ENCODE measurements around the gene ITPR1.
A peak's percentile ranks its signal among the peaks of the same experiment; 100 is the strongest.

The ITPR1 gene

DNA sequence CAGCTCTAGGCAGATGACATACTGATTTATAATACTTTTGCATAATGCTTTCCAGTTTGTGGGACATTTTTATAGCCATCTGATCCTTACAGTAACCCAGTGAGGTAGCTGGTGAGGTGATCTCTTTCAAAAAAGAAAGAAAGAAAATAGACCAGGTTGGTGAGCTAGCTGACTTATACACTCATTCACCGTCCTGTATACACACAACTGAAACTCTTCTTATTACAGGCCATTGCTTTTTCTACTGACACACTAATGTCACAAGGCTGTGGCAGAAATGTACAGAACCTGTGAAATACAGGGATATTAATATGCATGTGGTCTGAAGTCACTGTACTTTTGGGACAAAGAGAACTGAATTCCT is 335.9 kb downstream of the ITPR1 start:
- DNase-seq (ENCODE audit: insufficient read length, low spot score) (no peak), FAIRE-seq (no peak)
- no peak for TF ChIP-seq CTCF (IDR thresholded peaks at IDR 0.05; ENCODE audit: insufficient read depth, missing control alignments)

- no peak for DNase-seq (ENCODE audit: insufficient read length, low spot score)
- no peak for FAIRE-seq
These were observed 337.4 kb downstream of the ITPR1 start for GRCh38 chr3:4830586-4830914.

GRCh38 chr3:4831580-4831950 is 338.4 kb downstream of the ITPR1 start:
- DNase-seq (ENCODE audit: insufficient read length, low spot score): no peak
- TF ChIP-seq CTCF (IDR thresholded peaks at IDR 0.05; ENCODE audit: insufficient read depth, missing control alignments): no peak

More at GRCh38 chr3:4830586-4830914, 337.4 kb downstream of the ITPR1 start:
- TF ChIP-seq CTCF (IDR thresholded peaks at IDR 0.05; ENCODE audit: insufficient read depth, missing control alignments): no peak

DNA sequence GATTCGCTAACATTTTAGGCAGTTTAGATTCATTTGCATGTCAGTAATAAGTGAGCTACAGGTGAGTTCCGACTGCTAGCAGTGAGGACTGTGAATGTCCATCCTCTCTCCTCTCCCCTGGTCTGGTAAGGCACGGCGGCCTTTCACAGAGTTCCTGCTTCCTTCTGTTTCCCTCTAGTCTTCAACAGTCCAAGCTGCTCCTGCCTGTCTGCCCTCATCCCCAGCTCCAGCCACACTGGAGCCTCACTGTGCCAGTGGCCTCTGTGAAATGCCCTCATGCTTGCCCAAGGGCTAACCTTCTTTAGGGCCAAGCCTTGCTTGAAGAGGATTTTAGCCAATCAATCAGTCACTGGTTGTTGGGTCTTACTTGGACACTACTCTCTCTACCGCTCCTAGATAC is 340.3 kb downstream of the ITPR1 start:
- DNase-seq (ENCODE audit: insufficient read length, low spot score): no peak
- FAIRE-seq: no peak
- no peak for TF ChIP-seq CTCF (IDR thresholded peaks at IDR 0.05; ENCODE audit: insufficient read depth, missing control alignments)

More at GRCh38 chr3:4831580-4831950, 338.4 kb downstream of the ITPR1 start:
- peak; percentile 46 for FAIRE-seq

GRCh38 chr3:4834403-4834866 is 341.3 kb downstream of the ITPR1 start:
- no peak for FAIRE-seq

GRCh38 chr3:4835616-4836043 is 342.5 kb downstream of the ITPR1 start:
- no peak for TF ChIP-seq CTCF (IDR thresholded peaks at IDR 0.05; ENCODE audit: insufficient read depth, missing control alignments)
- FAIRE-seq (no peak), DNase-seq (ENCODE audit: insufficient read length, low spot score) (no peak)

More at GRCh38 chr3:4834403-4834866, 341.3 kb downstream of the ITPR1 start:
- no peak for TF ChIP-seq CTCF (IDR thresholded peaks at IDR 0.05; ENCODE audit: insufficient read depth, missing control alignments)
- DNase-seq (ENCODE audit: insufficient read length, low spot score): no peak

GRCh38 chr3:4836516-4836915 is 343.4 kb downstream of the ITPR1 start:
- no peak for TF ChIP-seq CTCF (IDR thresholded peaks at IDR 0.05; ENCODE audit: insufficient read depth, missing control alignments)
- FAIRE-seq (no peak), DNase-seq (ENCODE audit: insufficient read length, low spot score) (no peak)

Measured in D721Med (cell line).